Suppressor macrophage treated with lipopolysaccharide for 1 hour (primary cell): ENCODE results near the gene NFXL1.
"Not testable (repeated sequence)": the region's sequence is repeated elsewhere in the genome, so short reads cannot be mapped to it uniquely, and the experiment has no call there.

ENCODE experiments used
- DNase-seq, 3 donors: peaks; one replicate each; pipeline ENCODE4 v3.0.0-alpha.2; 2020 to 2022

The NFXL1 gene

GRCh38 chr4:47914220-47914925 lies at the start of gene NFXL1:
Gene NFXL1 (minus strand): TSS chr4:47914583. CDS start chr4:47914203, 380 bp downstream.
- DNase-seq, result peak; percentile 98

- no peak for DNase-seq
Measured at GRCh38 chr4:47954677-47955076, 40.3 kb upstream of the NFXL1 start.

- DNase-seq, result no peak
Measured at GRCh38 chr4:47954245-47954644, 39.9 kb upstream of the NFXL1 start.

- DNase-seq, result no peak
Measured at GRCh38 chr4:47945930-47946726, 31.7 kb upstream of the NFXL1 start.

GRCh38 chr4:47942081-47942819 lies 27.9 kb upstream of the NFXL1 start:
- DNase-seq, result no peak

GRCh38 chr4:47939456-47939855 lies 25.1 kb upstream of the NFXL1 start:
- no peak for DNase-seq

GRCh38 chr4:47936336-47936735 lies 22.0 kb upstream of the NFXL1 start:
- DNase-seq, result no peak

GRCh38 chr4:47933840-47934239 lies 19.5 kb upstream of the NFXL1 start:
- DNase-seq, result peak; percentile 56 to 82 (median 76)

GRCh38 chr4:47930971-47931804 lies 16.8 kb upstream of the NFXL1 start:
- DNase-seq, result no peak

GRCh38 chr4:47929682-47930201 lies 15.4 kb upstream of the NFXL1 start:
- DNase-seq, result peak in 2 of 3 donors; percentile 22 to 23

GRCh38 chr4:47926667-47927258 lies 12.4 kb upstream of the NFXL1 start:
- peak; percentile 27 to 46 (median 44) for DNase-seq

GRCh38 chr4:47923261-47923608 lies 8.9 kb upstream of the NFXL1 start:
- DNase-seq, result not testable (repeated sequence)

- DNase-seq, result not testable (repeated sequence)
Measured at GRCh38 chr4:47922436-47923260, 8.3 kb upstream of the NFXL1 start.

- DNase-seq, result not testable (repeated sequence)
Measured at GRCh38 chr4:47917163-47917562, 2.8 kb upstream of the NFXL1 start.

GRCh38 chr4:47915378-47915777 lies 995 bp upstream of the NFXL1 start:
- DNase-seq, result peak; percentile 29 to 45 (median 30)

- no peak for DNase-seq
Measured at GRCh38 chr4:47914926-47915237, 499 bp upstream of the NFXL1 start.

- DNase-seq, result peak in 1 of 3 donors; percentile 21
Measured at GRCh38 chr4:47913861-47914219, 543 bp downstream of the NFXL1 start.

GRCh38 chr4:47913330-47913729 lies 1.1 kb downstream of the NFXL1 start:
- DNase-seq, result peak in 2 of 3 donors; percentile 20 to 27

- no peak for DNase-seq
Measured at GRCh38 chr4:47907089-47907646, 7.2 kb downstream of the NFXL1 start.

GRCh38 chr4:47899639-47900038 lies 14.7 kb downstream of the NFXL1 start:
- no peak for DNase-seq

GRCh38 chr4:47891928-47892327 lies 22.5 kb downstream of the NFXL1 start:
- no peak for DNase-seq
